CD14-positive monocyte (primary cell): Measurements from ENCODE around the gene FAM20B. TPM values are rescaled to one million over a fixed set of nuclear protein-coding genes. Genes with fewer than 3 reads are reported as not detected.

Source experiments
- DNase-seq, 3 donors: peaks; one replicate each; pipeline ENCODE4 v3.0.0-alpha.2; 2011 to 2022
- H2AFZ ChIP-seq: 2 replicates; pipeline ENCODE4 v1.6.0; 2012; ENCODE audit warnings: mild to moderate bottlenecking, low read depth, low read length, inconsistent platforms; ENCODE audit not compliant: insufficient read depth, poor library complexity, severe bottlenecking
- H3K27ac ChIP-seq, 2 donors: 1 replicate in 1 of 2; 2 replicates in 1 of 2; pipeline ENCODE4 v1.5.1; 2012 to 2013; ENCODE audit warnings: low read length in 2 of 2, control low read depth in 1 of 2, inconsistent platforms in 1 of 2, low read depth in 1 of 2, mild to moderate bottlenecking in 1 of 2
- H3K27me3 ChIP-seq, 2 donors: one replicate each; pipeline versions ENCODE4 v1.6.0 to v1.6.1; 2011 to 2013; ENCODE audit warnings: low read length in 2 of 2; ENCODE audit not compliant: control insufficient read depth in 2 of 2, insufficient read depth in 2 of 2
- H3K36me3 ChIP-seq, 2 donors: replicated peaks in 1 of 2; 1 replicate in 1 of 2; 2 replicates in 1 of 2; pipeline versions ENCODE4 v1.5.1 to v1.6.1; 2012 to 2013; ENCODE audit warnings: low read length in 2 of 2, control low read depth in 1 of 2, inconsistent platforms in 1 of 2, mild to moderate bottlenecking in 1 of 2; ENCODE audit not compliant: insufficient read depth in 2 of 2, control insufficient read depth in 1 of 2
- H3K4me1 ChIP-seq, 2 donors: 1 replicate in 1 of 2; 2 replicates in 1 of 2; pipeline versions ENCODE4 v1.5.1 to v1.6.1; 2012 to 2013; ENCODE audit warnings: low read length in 2 of 2, control low read depth in 1 of 2, inconsistent platforms in 1 of 2, mild to moderate bottlenecking in 1 of 2, moderate library complexity in 1 of 2; ENCODE audit not compliant: insufficient read depth in 2 of 2, control insufficient read depth in 1 of 2
- H3K4me2 ChIP-seq: replicated peaks from 2 replicates; pipeline ENCODE3; 2012; ENCODE audit warnings: low read length, moderate library complexity, mild to moderate bottlenecking; ENCODE audit not compliant: poor library complexity, severe bottlenecking; ENCODE audit errors: extremely low read depth
- H3K4me3 ChIP-seq, 3 experiments: fragments of 200-600 bp in 1 of 3; sonication (generic) in 1 of 3; replicated peaks in 1 of 3; 1 replicate in 2 of 3; 2 replicates in 1 of 3; pipeline ENCODE4 v1.5.1; 2011 to 2013; ENCODE audit warnings: low read length in 3 of 3, mild to moderate bottlenecking in 3 of 3, control low read depth in 2 of 3, low read depth in 2 of 3, inconsistent platforms in 1 of 3, moderate library complexity in 1 of 3
- H3K79me2 ChIP-seq: 2 replicates; pipeline ENCODE4 v1.6.0; 2012; ENCODE audit warnings: mild to moderate bottlenecking, control low read depth, inconsistent platforms, low read length, moderate library complexity; ENCODE audit not compliant: insufficient read depth
- H3K9ac ChIP-seq: 2 replicates; pipeline ENCODE4 v1.6.0; 2017; ENCODE audit warnings: low read length, mild to moderate bottlenecking; ENCODE audit not compliant: insufficient read depth, poor library complexity, severe bottlenecking
- H3K9me3 ChIP-seq, 2 donors: replicated peaks in 1 of 2; 1 replicate in 1 of 2; 2 replicates in 1 of 2; pipeline versions ENCODE4 v1.5.1 to v1.6.1; 2012 to 2013; ENCODE audit warnings: low read length in 2 of 2, control low read depth in 1 of 2; ENCODE audit not compliant: control insufficient read depth in 1 of 2, insufficient read depth in 1 of 2
- H4K20me1 ChIP-seq: 2 replicates; pipeline ENCODE4 v1.6.0; 2012; ENCODE audit warnings: mild to moderate bottlenecking, low read length, control low read depth, moderate library complexity; ENCODE audit not compliant: insufficient read depth
- H3K27ac Mint-ChIP-seq, 7 donors: one replicate each; pipeline ENCODE4 v1.8.0; 2020; ENCODE audit warnings: mild to moderate bottlenecking in 7 of 7, mixed read lengths in 7 of 7, moderate library complexity in 6 of 7, inconsistent platforms in 2 of 7
- H3K27me3 Mint-ChIP-seq, 3 donors: one replicate each; pipeline ENCODE4 v1.8.0; 2021 to 2022; ENCODE audit warnings: low read depth in 3 of 3, mild to moderate bottlenecking in 3 of 3, mixed read lengths in 3 of 3, moderate library complexity in 3 of 3, inconsistent platforms in 1 of 3
- H3K36me3 Mint-ChIP-seq, 2 donors: one replicate each; pipeline ENCODE4 v1.8.0; 2020; ENCODE audit warnings: mixed read lengths in 2 of 2, inconsistent platforms in 1 of 2, mild to moderate bottlenecking in 1 of 2
- H3K4me1 Mint-ChIP-seq: one replicate; pipeline ENCODE4 v1.8.0; 2020; ENCODE audit warnings: mild to moderate bottlenecking, mixed read lengths
- H3K4me3 Mint-ChIP-seq, 2 donors: one replicate each; pipeline ENCODE4 v1.8.0; 2020; ENCODE audit warnings: mild to moderate bottlenecking in 2 of 2, mixed read lengths in 2 of 2, moderate library complexity in 1 of 2
- H3K9me3 Mint-ChIP-seq, 7 donors: one replicate each; pipeline ENCODE4 v1.8.0; 2020 to 2022; ENCODE audit warnings: mixed read lengths in 7 of 7, mild to moderate bottlenecking in 6 of 7, moderate library complexity in 6 of 7, inconsistent platforms in 2 of 7
- CTCF ChIP-seq: fragments of 200-600 bp; IDR thresholded peaks from one replicate; pipeline ENCODE4 v1.8.0; 2022; ENCODE audit warnings: antibody characterized with exemption, mild to moderate bottlenecking
- WGBS: methylation state at CpG from one replicate; pipeline ENCODE4 v1.1.5; 2013; ENCODE audit warnings: missing lambda C conversion rate; ENCODE audit not compliant: insufficient coverage; 5-methylcytosine and 5-hydroxymethylcytosine counted together
- intact Hi-C, 2 donors: fragments of 100-400 bp; cut with micrococcal nuclease; formaldehyde crosslinking; loops; one replicate each; pipeline versions ENCODE4 v1.15.0 to v1.15.1; 2023
- polyA plus RNA-seq, 3 donors: library from polyadenylated mRNA; depleted of rRNA in 1 of 3; unstranded in 2 of 3; stranded (reverse) in 1 of 3; fragments of 300-500 nt in 2 of 3; fragments of >200 nt in 1 of 3; fragmentation: Illumina TruSeq in 2 of 3; gene quantifications; 1 replicate in 2 of 3; 2 replicates in 1 of 3; pipeline ENCODE4 v1.2.3, GENCODE V29; 2012 to 2021

Gene FAM20B
- polyA plus RNA-seq, 3 donors, result 4.0 to 6.7 (median 4.4) TPM

DNA sequence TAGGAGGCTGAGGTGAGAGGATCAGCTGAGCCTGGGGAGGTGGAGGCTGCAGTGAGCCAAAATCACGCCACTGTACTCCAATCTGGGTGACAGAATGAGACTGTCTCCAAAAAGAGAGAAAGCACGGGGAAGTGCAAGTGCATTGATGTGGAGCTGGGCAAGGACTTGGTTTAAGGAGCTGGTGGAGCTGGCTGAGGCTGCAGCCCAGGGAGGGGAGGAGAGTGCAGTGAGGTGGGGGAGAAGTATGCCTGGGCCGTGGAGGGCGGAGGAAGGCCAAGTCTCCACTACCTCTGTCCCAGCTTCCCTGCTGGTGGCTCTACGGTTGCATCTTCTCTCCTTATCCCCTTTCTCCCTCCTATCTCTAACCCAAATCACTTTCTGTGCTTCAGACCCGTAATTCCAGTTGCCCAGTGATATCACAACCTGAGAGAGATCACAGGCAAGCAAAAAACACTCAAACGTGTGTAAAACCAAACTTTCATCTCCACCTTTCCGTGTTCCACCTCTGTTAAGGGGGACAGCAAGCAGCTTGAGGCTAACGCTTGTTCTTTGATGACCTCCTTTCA lies 67.3 kb downstream of the FAM20B start:
- peak overlapping the region in 1 of 2 donors; percentile 62 for H3K27ac ChIP-seq
- peaks cover 0 to 1% (median 1%) of the 10 kb centered on the region in 3 donors for H3K27me3 Mint-ChIP-seq
- H4K20me1 ChIP-seq, result peaks cover 19% of the 10 kb centered on the region
- H3K4me1 Mint-ChIP-seq, result peaks cover 29% of the 10 kb centered on the region
- no peak overlapping the region for H3K4me2 ChIP-seq
- H3K27me3 ChIP-seq, result no peaks in the 10 kb centered on the region
- peaks cover 69 to 90% of the 10 kb centered on the region in 2 donors for H3K36me3 Mint-ChIP-seq
- H3K9ac ChIP-seq, result no peak overlapping the region
- no peak overlapping the region for H3K4me3 ChIP-seq
- no peaks in the 10 kb centered on the region for H3K9me3 ChIP-seq
- H3K4me3 Mint-ChIP-seq, result no peak overlapping the region
- no peak for DNase-seq
- no peaks in the 10 kb centered on the region for H3K9me3 Mint-ChIP-seq
- peak overlapping the region in 6 of 7 donors; percentile 10 to 77 (median 34) for H3K27ac Mint-ChIP-seq
- TF ChIP-seq CTCF, result no peak
- H3K79me2 ChIP-seq, result peaks cover 7% of the 10 kb centered on the region
- 89% methylated on average over 6 of the region's 9 CpGs for WGBS
- peaks cover 79 to 84% of the 10 kb centered on the region in 2 donors for H3K36me3 ChIP-seq
- intact Hi-C loops, result no loop called here
- peaks cover 30 to 31% of the 10 kb centered on the region in 2 donors for H3K4me1 ChIP-seq
- no peak overlapping the region for H2AFZ ChIP-seq

DNA sequence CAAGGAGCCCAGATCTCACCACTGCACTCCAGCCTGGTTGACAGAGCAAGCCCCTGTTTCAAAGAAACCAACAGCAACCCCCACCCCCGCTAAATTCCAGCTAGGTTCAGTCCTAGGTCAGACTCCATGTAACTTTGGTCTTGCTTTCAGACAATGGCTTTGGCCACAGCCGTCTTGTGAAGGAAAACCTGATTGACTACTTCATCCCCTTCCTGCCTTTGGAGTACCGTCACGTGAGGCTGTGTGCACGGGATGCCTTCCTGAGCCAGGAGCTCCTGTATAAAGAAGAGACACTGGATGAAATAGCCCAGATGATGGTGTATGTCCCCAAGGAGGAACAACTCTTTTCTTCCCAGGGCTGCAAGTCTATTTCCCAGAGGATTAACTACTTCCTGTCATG lies 69.1 kb downstream of the FAM20B start:
- H3K27me3 Mint-ChIP-seq, result peaks cover 0 to 1% (median 1%) of the 10 kb centered on the region in 3 donors
- intact Hi-C loops, result no loop called here
- Histone ChIP-seq H4K20me1 (peaks cover 12% of the 10 kb centered on the region), H3K79me2 (no peaks in the 10 kb centered on the region), H3K9ac (no peak overlapping the region), H2AFZ (no peak overlapping the region), H3K36me3 (peaks cover 76 to 86% of the 10 kb centered on the region in 2 donors), H3K27me3 (no peaks in the 10 kb centered on the region), H3K4me1 (peaks cover 13% of the 10 kb centered on the region in 2 donors), H3K4me2 (no peak overlapping the region), H3K27ac (peak overlapping the region in 1 of 2 donors; percentile 7), H3K4me3 (no peak overlapping the region), H3K9me3 (no peaks in the 10 kb centered on the region)
- H3K36me3 Mint-ChIP-seq, result peaks cover 65 to 84% of the 10 kb centered on the region in 2 donors
- peaks cover 13% of the 10 kb centered on the region for H3K4me1 Mint-ChIP-seq
- no peak for TF ChIP-seq CTCF
- no peak for DNase-seq
- peak overlapping the region in 3 of 7 donors; percentile 27 to 64 (median 55) for H3K27ac Mint-ChIP-seq
- no peak overlapping the region for H3K4me3 Mint-ChIP-seq
- WGBS, result no CpG with 5 or more reads among the region's 5 CpGs
- no peaks in the 10 kb centered on the region for H3K9me3 Mint-ChIP-seq
